Cardiac fibroblast (primary cell): ENCODE results near the gene TNFRSF21.
"Not testable (repeated sequence)": the region's sequence is repeated elsewhere in the genome, so short reads cannot be mapped to it uniquely, and the experiment has no call there.

ENCODE experiments used
- DNase-seq, 2 donors: peaks; one replicate each; pipeline versions ENCODE4 v3.0.0 to v3.0.0-alpha.2; 2010; ENCODE audit warnings: low read depth in 2 of 2
- H3K4me3 ChIP-seq, 2 donors: replicated peaks in 1 of 2; 1 replicate in 1 of 2; 2 replicates in 1 of 2; pipeline ENCODE4 v1.5.1; 2011; ENCODE audit warnings: low read depth in 2 of 2, low read length in 2 of 2, mild to moderate bottlenecking in 2 of 2, moderate library complexity in 1 of 2
- CTCF ChIP-seq: IDR thresholded peaks from one replicate; pipeline ENCODE4 v1.5.1; 2011; ENCODE audit warnings: low read depth, mild to moderate bottlenecking, low read length, inconsistent platforms

Gene TNFRSF21

GRCh38 chr6:47343600-47343999 is 33.9 kb upstream of the TNFRSF21 start:
- no peak overlapping the region for H3K4me3 ChIP-seq
- DNase-seq, result no peak
- no peak for TF ChIP-seq CTCF

- DNase-seq, result no peak
- TF ChIP-seq CTCF, result no peak
Observed at GRCh38 chr6:47342824-47343223, 33.1 kb upstream of the TNFRSF21 start.

GRCh38 chr6:47337519-47337918 is 27.8 kb upstream of the TNFRSF21 start:
- TF ChIP-seq CTCF, result no peak
- H3K4me3 ChIP-seq, result no peak overlapping the region
- DNase-seq, result no peak

More at GRCh38 chr6:47342824-47343223, 33.1 kb upstream of the TNFRSF21 start:
- H3K4me3 ChIP-seq, result no peak overlapping the region

- no peak for DNase-seq
- no peak for TF ChIP-seq CTCF
- H3K4me3 ChIP-seq, result no peak overlapping the region
Observed at GRCh38 chr6:47336334-47336733, 26.6 kb upstream of the TNFRSF21 start.

GRCh38 chr6:47335466-47335865 is 25.8 kb upstream of the TNFRSF21 start:
- DNase-seq, result no peak
- TF ChIP-seq CTCF, result no peak
- H3K4me3 ChIP-seq, result no peak overlapping the region

- H3K4me3 ChIP-seq, result no peak overlapping the region
- no peak for DNase-seq
- no peak for TF ChIP-seq CTCF
Observed at GRCh38 chr6:47334334-47334733, 24.6 kb upstream of the TNFRSF21 start.

- H3K4me3 ChIP-seq, DNase-seq: not testable (repeated sequence)
Observed at GRCh38 chr6:47328606-47329005, 18.9 kb upstream of the TNFRSF21 start.

- not testable (repeated sequence) for DNase-seq, H3K4me3 ChIP-seq
Observed at GRCh38 chr6:47328139-47328538, 18.4 kb upstream of the TNFRSF21 start.
